ENCODE measurements around the gene MS4A8. TPM values are rescaled to one million over a fixed set of nuclear protein-coding genes. Genes with fewer than 3 reads are reported as not detected.

Gene MS4A8
- total RNA-seq, 1 experiment from 2014 or later = not detected

DNA sequence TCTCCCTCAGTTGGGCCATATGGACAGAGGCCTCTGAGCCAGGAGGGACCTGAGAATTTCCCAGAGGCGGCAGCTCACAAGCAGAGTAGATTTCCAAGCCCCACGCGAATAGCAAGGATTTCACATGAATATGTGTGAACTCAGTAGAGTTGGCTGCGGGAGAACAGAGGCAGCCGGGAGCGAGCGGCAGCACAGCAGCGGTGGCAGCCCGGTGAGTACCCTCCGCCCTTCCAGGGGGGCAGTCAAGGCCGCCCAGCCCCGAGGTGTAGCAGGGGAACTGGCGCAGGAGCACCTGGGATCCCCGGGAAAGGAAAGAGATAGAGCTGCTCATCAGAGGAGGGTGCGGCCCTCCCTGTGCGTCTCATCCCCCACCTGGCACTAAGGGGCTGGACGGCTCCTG lies 48.8 kb downstream of the MS4A8 start:
- no peaks in the 10 kb centered on the region for H3K4me1 ChIP-seq (replicated peaks; ENCODE audit: insufficient read depth)
- no peaks in the 10 kb centered on the region for H3K79me2 ChIP-seq (ENCODE audit: low read depth)
- no peak for TF ChIP-seq EZH2 (IDR thresholded peaks at IDR 0.05; ENCODE audit: low read depth)
- TF ChIP-seq, protein P1, sequence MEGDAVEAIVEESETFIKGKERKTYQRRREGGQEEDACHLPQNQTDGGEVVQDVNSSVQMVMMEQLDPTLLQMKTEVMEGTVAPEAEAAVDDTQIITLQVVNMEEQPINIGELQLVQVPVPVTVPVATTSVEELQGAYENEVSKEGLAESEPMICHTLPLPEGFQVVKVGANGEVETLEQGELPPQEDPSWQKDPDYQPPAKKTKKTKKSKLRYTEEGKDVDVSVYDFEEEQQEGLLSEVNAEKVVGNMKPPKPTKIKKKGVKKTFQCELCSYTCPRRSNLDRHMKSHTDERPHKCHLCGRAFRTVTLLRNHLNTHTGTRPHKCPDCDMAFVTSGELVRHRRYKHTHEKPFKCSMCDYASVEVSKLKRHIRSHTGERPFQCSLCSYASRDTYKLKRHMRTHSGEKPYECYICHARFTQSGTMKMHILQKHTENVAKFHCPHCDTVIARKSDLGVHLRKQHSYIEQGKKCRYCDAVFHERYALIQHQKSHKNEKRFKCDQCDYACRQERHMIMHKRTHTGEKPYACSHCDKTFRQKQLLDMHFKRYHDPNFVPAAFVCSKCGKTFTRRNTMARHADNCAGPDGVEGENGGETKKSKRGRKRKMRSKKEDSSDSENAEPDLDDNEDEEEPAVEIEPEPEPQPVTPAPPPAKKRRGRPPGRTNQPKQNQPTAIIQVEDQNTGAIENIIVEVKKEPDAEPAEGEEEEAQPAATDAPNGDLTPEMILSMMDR (conservative IDR thresholded peaks at IDR 0.05) = no peak
- H3K9me2 ChIP-seq (ENCODE audit: insufficient read depth) = no peaks in the 10 kb centered on the region
- H3K27ac ChIP-seq = no peak overlapping the region
- intact Hi-C loops (cut with micrococcal nuclease; ENCODE audit: unreplicated experiment) = no loop called here
- ChIA-PET CTCF (no interaction called here), POLR2A (ENCODE audit: unreplicated experiment) (no interaction called here)
- no peaks in the 10 kb centered on the region for H3K36me3 ChIP-seq (ENCODE audit: low read depth)
- H3K27me3 ChIP-seq (ENCODE audit: insufficient read depth, low read depth) = peaks cover 65% of the 10 kb centered on the region
- BruUV-seq (replicated peaks) = no TSS peak
- no peak overlapping the region for H2AFZ ChIP-seq
- DNase-seq = no peak
- no peaks in the 10 kb centered on the region for H3F3A ChIP-seq (ENCODE audit: insufficient read depth, low read depth)
- no peaks in the 10 kb centered on the region; the same call in 1 of the 2 replicates for H3K9me3 ChIP-seq (ENCODE audit: insufficient read depth, low read depth)
- H3K4me3 ChIP-seq = no peak overlapping the region
- no peak overlapping the region for H3K4me2 ChIP-seq
- H4K20me1 ChIP-seq (ENCODE audit: insufficient read depth) = no peaks in the 10 kb centered on the region

DNA sequence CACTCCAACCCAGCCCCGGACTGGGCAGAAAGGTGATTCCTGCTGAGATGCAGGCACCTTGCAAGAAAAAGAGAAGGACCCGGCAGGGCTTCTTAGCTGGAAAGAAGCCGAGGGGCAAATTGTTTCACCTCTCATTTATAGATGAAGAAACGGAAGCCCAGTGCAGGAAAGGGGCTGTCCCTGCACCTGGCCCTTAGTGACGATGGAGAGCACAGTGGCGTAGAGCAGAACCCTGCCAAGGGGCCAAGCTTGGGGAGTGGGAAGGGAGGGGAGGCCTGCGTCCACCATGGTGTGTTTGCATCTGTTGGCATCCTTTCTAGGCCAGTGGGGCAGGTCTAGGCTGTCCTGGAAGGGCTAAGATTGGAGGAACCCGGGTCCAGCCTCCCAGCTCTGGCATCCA lies 49.4 kb downstream of the MS4A8 start:
- peaks cover 69% of the 10 kb centered on the region for H3K27me3 ChIP-seq (ENCODE audit: insufficient read depth, low read depth)
- no peak overlapping the region for H3K27ac ChIP-seq
- TF ChIP-seq, protein P1 (conservative IDR thresholded peaks at IDR 0.05) = no peak
- TF ChIP-seq EZH2 (IDR thresholded peaks at IDR 0.05; ENCODE audit: low read depth) = no peak
- no peaks in the 10 kb centered on the region for H3K79me2 ChIP-seq (ENCODE audit: low read depth)
- ChIA-PET POLR2A (ENCODE audit: unreplicated experiment) (no interaction called here), CTCF (no interaction called here)
- no peak overlapping the region for H2AFZ ChIP-seq
- no peaks in the 10 kb centered on the region for H3K9me2 ChIP-seq (ENCODE audit: insufficient read depth)
- no peaks in the 10 kb centered on the region; the same call in 1 of the 2 replicates for H3K9me3 ChIP-seq (ENCODE audit: insufficient read depth, low read depth)
- no TSS peak for BruUV-seq (replicated peaks)
- H3F3A ChIP-seq (ENCODE audit: insufficient read depth, low read depth) = no peaks in the 10 kb centered on the region
- intact Hi-C loops (cut with micrococcal nuclease; ENCODE audit: unreplicated experiment) = no loop called here
- H3K36me3 ChIP-seq (ENCODE audit: low read depth) = no peaks in the 10 kb centered on the region
- no peak overlapping the region for H3K4me3 ChIP-seq
- no peak for DNase-seq
- H3K4me2 ChIP-seq = no peak overlapping the region
- no peaks in the 10 kb centered on the region for H3K4me1 ChIP-seq (replicated peaks; ENCODE audit: insufficient read depth)
- no peaks in the 10 kb centered on the region for H4K20me1 ChIP-seq (ENCODE audit: insufficient read depth)

DNA sequence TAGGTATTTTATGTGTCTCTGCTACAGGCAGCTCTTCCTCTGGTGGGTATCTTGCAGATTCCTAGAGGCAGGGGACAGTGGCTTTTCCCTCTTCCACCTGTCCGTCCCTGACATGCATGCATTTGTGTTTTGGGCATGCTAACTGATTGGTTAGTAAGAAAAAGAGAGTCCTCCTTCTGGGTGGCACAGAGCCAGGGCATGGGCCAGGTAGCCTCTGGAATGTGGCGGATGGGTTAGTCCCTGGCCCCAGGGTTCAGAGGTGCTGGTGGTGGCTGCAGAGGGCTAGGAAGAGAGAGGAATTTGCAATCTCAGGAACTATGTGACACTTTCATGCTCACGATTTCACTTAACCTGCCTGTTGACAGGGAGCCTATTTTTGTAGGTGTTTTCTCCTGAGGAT lies 51.5 kb downstream of the MS4A8 start:
- Histone ChIP-seq H3K4me3 (no peak overlapping the region), H2AFZ (no peak overlapping the region), H3K9me3 (ENCODE audit: insufficient read depth, low read depth) (no peaks in the 10 kb centered on the region; the same call in 1 of the 2 replicates), H3K79me2 (ENCODE audit: low read depth) (no peaks in the 10 kb centered on the region), H3K4me2 (no peak overlapping the region), H4K20me1 (ENCODE audit: insufficient read depth) (no peaks in the 10 kb centered on the region), H3K36me3 (ENCODE audit: low read depth) (no peaks in the 10 kb centered on the region), H3F3A (ENCODE audit: insufficient read depth, low read depth) (no peaks in the 10 kb centered on the region), H3K9me2 (ENCODE audit: insufficient read depth) (no peaks in the 10 kb centered on the region), H3K27ac (no peak overlapping the region), H3K27me3 (ENCODE audit: insufficient read depth, low read depth) (peaks cover 53% of the 10 kb centered on the region), H3K4me1 (replicated peaks; ENCODE audit: insufficient read depth) (no peaks in the 10 kb centered on the region)
- ChIA-PET POLR2A (ENCODE audit: unreplicated experiment) (interaction anchor here (0.5 kb wide), 1 partner anchor 562 kb away, joined by 8 read pairs; no protein-coding TSS in a partner anchor), CTCF (no interaction called here)
- DNase-seq = no peak
- intact Hi-C loops (cut with micrococcal nuclease; ENCODE audit: unreplicated experiment) = no loop called here
- no TSS peak for BruUV-seq (replicated peaks)
- TF ChIP-seq, protein P1 (conservative IDR thresholded peaks at IDR 0.05) = no peak
- no peak for TF ChIP-seq EZH2 (IDR thresholded peaks at IDR 0.05; ENCODE audit: low read depth)

Data from PC-9 (cell line).